Adipocyte (in vitro differentiated cells): Measurements from ENCODE around the gene BPHL.
A peak's percentile ranks its signal among the peaks of the same experiment; 100 is the strongest.
"Not testable (repeated sequence)": the region's sequence is repeated elsewhere in the genome, so short reads cannot be mapped to it uniquely, and the experiment has no call there.

Experiments used
- DNase-seq: peaks from one replicate; pipeline ENCODE4 v3.0.0-alpha.2; 2015; ENCODE audit warnings: low read depth
- H3K27me3 ChIP-seq: replicated peaks from 2 replicates; pipeline ENCODE4 v1.7.0; 2013; ENCODE audit warnings: mild to moderate bottlenecking, low read length, moderate library complexity; ENCODE audit not compliant: control insufficient read depth, insufficient read depth
- H3K36me3 ChIP-seq: 2 replicates; pipeline ENCODE4 v1.7.0; 2013; ENCODE audit warnings: low read length, mild to moderate bottlenecking, moderate library complexity; ENCODE audit not compliant: control insufficient read depth, insufficient read depth, severe bottlenecking
- H3K4me1 ChIP-seq: 2 replicates; pipeline ENCODE4 v1.7.0; 2013; ENCODE audit warnings: mild to moderate bottlenecking, low read length, moderate library complexity; ENCODE audit not compliant: control insufficient read depth, insufficient read depth
- H3K4me3 ChIP-seq: 2 replicates; pipeline ENCODE4 v1.7.0; 2013; ENCODE audit warnings: mild to moderate bottlenecking, low read length, moderate library complexity
- H3K9ac ChIP-seq: 2 replicates; pipeline ENCODE4 v1.7.0; 2013; ENCODE audit warnings: mild to moderate bottlenecking, low read length, moderate library complexity
- H3K9me3 ChIP-seq: 2 replicates; pipeline ENCODE4 v1.7.0; 2013; ENCODE audit warnings: mild to moderate bottlenecking, low read length, moderate library complexity; ENCODE audit not compliant: control insufficient read depth

Gene BPHL

DNA sequence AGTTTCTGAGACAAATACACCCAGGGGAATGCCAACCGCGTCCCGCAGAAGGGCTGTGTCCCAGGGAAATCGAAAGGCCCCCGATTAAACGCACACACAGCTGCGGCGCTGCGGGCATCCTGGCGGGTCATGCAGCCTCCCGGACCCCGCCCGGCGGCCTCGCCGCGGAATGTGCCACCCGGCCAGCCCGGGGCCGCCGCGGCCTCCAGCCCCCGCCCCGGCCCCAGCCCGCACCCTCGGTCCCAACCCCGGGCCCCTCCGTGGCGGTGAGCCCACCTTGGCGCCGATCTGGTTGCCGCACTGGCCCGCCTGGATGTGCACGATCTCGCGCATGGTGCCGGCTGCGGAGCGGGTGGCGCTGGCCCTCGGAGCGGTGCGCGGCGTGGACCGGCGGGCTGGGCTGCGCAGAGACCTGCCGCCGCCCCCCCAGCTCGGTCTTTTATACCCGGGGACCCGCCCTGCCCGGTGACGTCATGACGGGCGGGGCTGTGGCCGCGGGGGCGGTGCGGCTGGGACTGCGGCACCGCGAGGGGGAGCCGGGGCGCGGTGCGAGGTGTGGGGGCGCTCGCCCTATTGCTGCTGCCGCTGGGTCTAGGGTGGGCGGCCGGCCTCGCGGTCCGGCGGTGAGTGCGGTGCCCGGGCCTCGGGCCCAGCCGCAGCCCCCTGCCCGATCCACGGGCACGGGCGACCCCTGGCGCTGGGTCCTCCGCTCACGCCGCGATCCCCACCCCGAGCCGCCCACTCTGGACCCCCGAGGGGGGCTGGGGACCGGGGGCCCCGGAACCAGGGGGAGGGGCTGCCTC, 38.8 kb downstream of the BPHL start, which contains the start of gene TUBB2A:
Gene TUBB2A (minus strand): TSS at position 414 of the 803 bp plus-strand sequence. CDS start 81 bp downstream, at position 333.
- peak within 1 kb of the TSS; percentile 91 for H3K4me3 ChIP-seq
- H3K27me3 ChIP-seq = no peaks in the 10 kb centered on the region
- peaks cover 14% of the 10 kb centered on the region for H3K4me1 ChIP-seq
- no peaks in the 10 kb centered on the region for H3K9me3 ChIP-seq
- peaks cover 27% of the 10 kb centered on the region for H3K36me3 ChIP-seq
- DNase-seq = peak; percentile 95
- peak within 1 kb of the TSS; percentile 92 for H3K9ac ChIP-seq

DNA sequence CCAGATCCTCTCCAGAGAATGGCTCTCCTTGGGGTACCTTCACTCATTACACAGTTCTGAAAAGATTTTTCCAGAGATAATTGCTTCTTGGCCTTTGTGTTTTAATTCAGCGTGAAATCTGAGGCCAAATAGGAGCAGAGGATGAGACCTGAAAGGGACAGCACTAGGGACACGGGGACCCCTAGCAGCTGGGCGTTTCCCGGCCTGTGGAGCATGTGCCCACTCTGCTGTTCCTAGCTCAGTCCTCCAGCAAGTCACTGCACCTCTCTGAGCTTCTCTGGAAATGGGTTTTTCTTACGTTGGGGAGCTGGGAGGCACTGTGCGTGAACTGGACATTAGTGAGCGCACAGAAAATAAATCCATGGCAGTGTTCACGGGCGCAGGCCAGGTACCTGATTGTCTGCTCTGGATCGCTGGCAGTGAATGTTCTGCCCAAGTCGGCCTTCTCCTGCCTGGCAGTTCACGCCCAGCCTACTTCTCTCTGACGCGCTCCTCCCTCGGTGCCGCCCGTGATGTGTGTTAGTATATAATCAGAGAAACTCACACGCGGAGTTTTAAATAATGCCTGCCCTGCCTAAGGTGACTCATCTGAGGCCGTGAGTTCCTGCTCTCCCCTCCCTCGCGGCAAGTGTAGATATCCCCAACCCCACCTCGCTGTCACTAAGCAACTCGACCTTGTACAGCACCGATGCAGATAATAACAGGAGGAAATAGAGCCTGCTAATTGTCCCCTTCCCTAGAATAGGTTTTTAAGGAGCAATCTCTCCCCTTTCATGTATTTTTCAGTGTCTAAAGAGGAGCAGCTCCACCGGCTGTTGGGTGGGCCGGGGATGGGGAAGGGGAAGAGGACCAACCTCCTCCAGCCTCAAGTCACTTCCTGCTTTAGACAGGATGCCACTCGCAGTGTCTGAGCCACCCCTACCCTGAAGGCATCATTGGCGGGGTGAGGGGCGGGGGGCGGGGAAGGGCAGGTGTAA, 41.6 kb downstream of the BPHL start:
- H3K4me1 ChIP-seq = peaks cover 19% of the 10 kb centered on the region
- no peak for DNase-seq
- peaks cover 8% of the 10 kb centered on the region for H3K36me3 ChIP-seq
- no peak overlapping the region for H3K9ac ChIP-seq
- H3K4me3 ChIP-seq = no peak overlapping the region
- H3K27me3 ChIP-seq = no peaks in the 10 kb centered on the region
- no peaks in the 10 kb centered on the region for H3K9me3 ChIP-seq

DNA sequence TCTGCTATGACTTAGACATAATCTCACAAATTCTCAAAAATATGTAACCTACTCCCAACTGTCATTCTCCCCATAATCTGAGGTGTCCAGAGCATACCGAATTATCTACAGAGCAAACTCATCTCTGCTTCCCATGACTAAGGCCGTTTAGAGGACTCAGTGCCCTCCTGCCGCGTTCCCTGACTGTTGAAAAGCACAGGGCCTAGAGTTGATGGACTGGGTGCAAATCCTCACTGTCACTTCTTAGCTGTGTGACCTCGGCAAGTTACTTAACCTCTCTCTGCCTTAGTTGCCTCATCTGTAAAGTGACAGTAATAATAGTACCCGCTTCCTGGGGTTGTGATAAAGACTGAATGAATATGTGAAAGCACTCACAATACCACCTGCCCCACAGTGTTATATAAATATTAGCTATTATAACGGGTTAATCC, 43.6 kb downstream of the BPHL start:
- no peaks in the 10 kb centered on the region for H3K9me3 ChIP-seq
- no peaks in the 10 kb centered on the region for H3K27me3 ChIP-seq
- H3K4me1 ChIP-seq = peaks cover 26% of the 10 kb centered on the region
- no peaks in the 10 kb centered on the region for H3K36me3 ChIP-seq
- peak overlapping the region; percentile 84 for H3K4me3 ChIP-seq
- DNase-seq = peak; percentile 28
- H3K9ac ChIP-seq = peak overlapping the region; percentile 88

DNA sequence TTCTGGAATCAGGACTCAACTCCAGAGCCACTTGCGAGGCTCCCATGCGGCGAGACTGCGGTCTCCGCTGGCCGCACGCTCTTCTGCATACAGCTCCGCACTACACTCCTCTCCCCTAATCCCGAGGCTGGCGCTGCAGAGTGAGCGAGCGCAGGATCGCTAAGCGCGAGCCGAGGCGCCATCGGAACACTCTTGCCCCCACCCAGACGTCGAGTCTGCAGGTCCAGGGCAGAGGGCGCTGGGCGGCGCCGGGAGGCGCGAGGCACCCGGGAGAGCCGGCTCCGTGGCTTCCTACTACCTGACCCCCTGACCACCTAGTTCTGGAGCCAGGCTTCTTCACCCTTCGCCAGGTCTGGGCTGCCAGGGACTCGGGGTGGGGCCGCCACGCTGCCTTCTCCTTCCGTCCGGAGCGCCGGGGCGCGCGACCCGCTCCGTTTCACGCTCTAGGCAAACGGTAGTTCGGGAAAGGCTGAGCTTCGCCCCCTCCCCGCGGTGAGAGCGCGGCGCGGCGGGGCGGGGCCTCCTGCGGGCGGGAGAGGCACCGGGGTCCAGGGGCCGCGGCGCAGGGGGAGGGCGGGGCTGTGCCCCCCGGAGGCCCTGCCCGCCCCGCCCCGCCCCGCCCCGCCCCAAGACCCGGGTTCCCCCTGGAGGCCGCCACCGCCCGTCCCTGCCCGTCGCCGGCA, 44.2 kb downstream of the BPHL start:
- Histone ChIP-seq H3K27me3 (no peaks in the 10 kb centered on the region), H3K9me3 (no peaks in the 10 kb centered on the region), H3K36me3 (no peaks in the 10 kb centered on the region), H3K4me3 (peak overlapping the region; percentile 84), H3K9ac (peak overlapping the region; percentile 88), H3K4me1 (peaks cover 26% of the 10 kb centered on the region)
- DNase-seq = peak; percentile 88

DNA sequence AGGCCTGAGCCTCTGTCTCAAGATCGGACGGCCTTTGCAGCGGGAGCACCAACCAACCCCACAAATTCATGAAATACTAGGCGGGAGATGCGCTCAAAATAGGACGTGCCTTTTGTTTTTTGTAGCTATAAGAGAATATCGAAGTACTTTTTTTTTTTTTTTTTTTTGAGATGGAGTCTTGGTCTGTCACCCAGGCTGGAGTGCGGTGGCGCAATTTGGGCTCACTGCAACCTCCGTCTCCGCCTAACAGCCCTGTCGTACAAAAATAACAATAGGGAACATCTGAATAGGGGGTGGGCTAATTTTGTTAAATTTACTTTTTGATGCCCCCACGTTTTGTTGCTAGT, 44.7 kb downstream of the BPHL start:
- DNase-seq = no peak
- H3K9me3 ChIP-seq = no peaks in the 10 kb centered on the region
- H3K4me3 ChIP-seq = peak overlapping the region; percentile 75

DNA sequence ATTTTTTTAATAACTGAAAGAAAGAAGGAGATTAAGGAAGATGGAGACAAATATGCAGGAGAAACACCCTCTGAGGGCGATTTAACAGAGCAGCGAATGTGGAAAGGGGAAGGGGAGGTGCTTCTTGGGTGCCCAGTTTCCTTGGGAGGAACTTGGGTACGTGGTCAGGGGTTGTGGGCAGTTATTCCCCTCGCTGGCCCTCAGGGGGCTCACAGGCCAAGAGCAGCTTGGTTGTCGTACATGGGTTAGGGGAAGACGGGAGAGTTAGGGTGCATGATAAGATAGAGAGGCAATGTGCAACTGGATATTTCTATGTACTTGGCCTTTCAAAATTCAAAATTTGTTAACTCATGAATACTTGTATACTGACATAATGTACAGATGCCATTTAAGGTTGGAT, 45.9 kb downstream of the BPHL start:
- no peak overlapping the region for H3K9ac ChIP-seq

More for the DNA sequence above, 44.7 kb downstream of the BPHL start:
- H3K9ac ChIP-seq = peak overlapping the region; percentile 84
- peaks cover 25% of the 10 kb centered on the region for H3K4me1 ChIP-seq
- H3K27me3 ChIP-seq = no peaks in the 10 kb centered on the region
- no peaks in the 10 kb centered on the region for H3K36me3 ChIP-seq

DNA sequence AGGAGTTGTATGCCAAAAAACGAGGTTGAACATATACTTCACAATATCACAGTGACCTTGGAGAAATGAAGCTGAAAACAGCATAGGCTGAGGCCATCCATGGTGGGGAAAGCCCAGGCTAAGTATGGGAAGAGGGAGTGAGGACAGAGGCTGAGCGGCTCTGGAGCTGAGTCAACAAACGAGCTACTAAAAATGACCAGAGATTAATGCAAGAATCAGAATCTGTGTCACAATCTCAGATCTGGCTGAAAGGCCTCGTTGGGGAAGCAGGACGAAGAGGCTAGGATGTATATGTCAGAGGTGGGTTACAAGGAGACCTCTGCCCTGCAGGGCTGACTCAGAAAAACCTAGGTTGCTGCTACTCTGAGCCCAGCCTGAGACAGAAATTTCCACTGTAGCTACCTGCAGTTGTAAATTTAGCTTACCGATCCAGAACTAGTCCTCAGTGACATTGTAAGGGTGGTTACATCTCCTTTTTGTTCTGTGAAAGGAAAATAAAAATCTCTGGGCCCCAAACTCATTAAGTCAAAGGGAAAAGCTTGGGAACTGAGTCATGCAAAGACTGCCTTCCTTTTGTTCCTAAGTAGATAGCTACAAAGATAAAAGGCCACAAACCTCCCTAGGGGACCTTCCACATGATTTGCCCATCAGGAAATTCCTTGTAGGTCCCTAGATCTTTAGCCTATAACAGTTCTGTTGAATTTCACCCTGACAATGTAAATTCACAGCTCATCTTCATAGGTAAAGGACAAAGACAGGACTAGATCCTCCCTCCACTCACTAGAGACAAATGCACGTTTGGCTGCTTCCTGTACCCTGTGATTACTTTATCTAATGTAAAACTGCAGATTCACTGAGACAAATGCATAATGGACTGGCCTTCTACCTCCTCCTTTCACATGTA, 47.4 kb downstream of the BPHL start:
- H3K9me3 ChIP-seq = no peaks in the 10 kb centered on the region
- no peaks in the 10 kb centered on the region for H3K27me3 ChIP-seq
- H3K4me3 ChIP-seq = no peak overlapping the region
- DNase-seq = peak; percentile 48
- H3K36me3 ChIP-seq = no peaks in the 10 kb centered on the region
- no peak overlapping the region for H3K9ac ChIP-seq
- peaks cover 20% of the 10 kb centered on the region for H3K4me1 ChIP-seq

More for the DNA sequence above, 45.9 kb downstream of the BPHL start:
- Histone ChIP-seq H3K36me3 (no peaks in the 10 kb centered on the region), H3K4me1 (peaks cover 20% of the 10 kb centered on the region), H3K9me3 (no peaks in the 10 kb centered on the region), H3K27me3 (no peaks in the 10 kb centered on the region), H3K4me3 (no peak overlapping the region)
- DNase-seq = no peak

DNA sequence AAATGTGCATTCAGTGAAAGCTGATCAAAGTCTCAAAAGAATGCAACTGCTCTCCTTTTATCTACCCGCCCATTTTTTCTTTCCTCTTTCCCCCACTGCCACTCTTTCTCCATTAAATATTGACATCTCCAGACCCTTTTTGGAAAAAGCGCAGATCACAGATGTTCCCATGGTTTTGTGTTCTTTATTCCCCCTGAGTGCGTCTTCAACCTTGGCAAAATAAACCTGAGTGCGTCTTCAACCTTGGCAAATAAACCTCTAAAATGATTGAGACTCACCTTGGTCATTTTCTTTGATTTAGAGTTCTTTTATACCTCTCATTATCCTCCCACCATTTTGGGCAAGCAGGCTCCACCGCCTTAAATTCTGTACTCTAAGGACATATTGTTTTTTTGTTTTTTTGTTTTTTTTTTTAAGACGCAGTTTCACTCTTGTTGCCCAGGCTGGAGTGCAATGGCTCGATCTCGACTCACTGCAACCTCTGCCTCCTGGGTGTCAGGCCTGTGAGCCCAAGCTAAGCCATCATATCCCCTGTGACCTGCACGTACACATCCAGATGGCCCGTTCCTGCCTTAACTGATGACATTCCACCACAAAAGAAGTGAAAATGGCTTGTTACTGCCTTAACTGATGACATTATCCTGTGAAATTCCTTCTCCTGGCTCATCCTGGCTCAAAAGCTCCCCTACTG, 48.2 kb downstream of the BPHL start:
- not testable (repeated sequence) for H3K27me3 ChIP-seq, H3K36me3 ChIP-seq, DNase-seq, H3K9ac ChIP-seq, H3K9me3 ChIP-seq, H3K4me3 ChIP-seq
- peaks cover 20% of the 10 kb centered on the region for H3K4me1 ChIP-seq

DNA sequence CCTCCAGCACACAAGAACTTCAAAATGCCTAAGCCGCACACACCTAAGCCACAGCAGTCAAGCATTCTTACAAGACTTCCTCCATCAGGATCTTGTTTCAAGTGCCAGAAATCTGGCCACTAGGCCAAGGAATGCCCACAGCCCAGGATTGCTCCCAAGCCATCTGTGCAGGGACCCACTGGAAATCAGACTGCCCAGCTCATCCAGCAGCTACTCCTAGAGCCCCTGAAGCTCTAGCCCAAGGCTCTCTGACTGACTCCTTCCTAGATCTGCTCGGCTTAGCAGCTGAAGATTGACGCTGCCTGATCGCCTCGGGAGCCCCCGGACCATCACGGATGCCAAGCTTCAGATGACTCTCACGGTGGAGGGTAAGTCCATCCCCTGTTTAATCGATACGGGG, 49.5 kb downstream of the BPHL start:
- not testable (repeated sequence) for H3K36me3 ChIP-seq, DNase-seq, H3K4me3 ChIP-seq, H3K9me3 ChIP-seq, H3K27me3 ChIP-seq, H3K9ac ChIP-seq
- H3K4me1 ChIP-seq = peaks cover 20% of the 10 kb centered on the region

DNA sequence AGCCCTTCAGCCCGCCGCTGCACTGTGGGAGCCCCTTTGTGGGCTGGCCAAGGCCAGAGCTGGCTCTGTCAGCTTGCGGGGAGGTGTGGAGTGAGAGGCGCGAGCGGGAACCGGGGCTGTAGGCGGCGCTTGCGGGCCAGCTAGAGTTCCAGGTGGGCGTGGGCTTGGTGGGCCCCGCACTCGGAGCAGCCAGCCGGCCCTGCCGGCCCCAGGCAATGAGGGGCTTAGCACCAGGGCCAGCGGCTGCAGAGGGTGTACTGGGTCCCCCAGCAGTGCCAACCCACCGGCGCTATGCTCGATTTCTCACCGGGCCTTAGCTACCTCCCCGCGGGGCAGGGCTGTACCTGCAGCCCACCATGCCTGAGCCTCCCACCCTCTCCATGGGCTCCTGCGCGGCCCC, 52.2 kb downstream of the BPHL start:
- not testable (repeated sequence) for H3K9ac ChIP-seq, H3K27me3 ChIP-seq, H3K36me3 ChIP-seq, H3K4me3 ChIP-seq, H3K4me1 ChIP-seq, H3K9me3 ChIP-seq, DNase-seq
